ENCODE measurements around the gene FRMPD2. TPM values are rescaled to one million over a fixed set of nuclear protein-coding genes. Genes with fewer than 3 reads are reported as not detected.

FRMPD2 gene
- total and polyA plus RNA-seq, 4 donors = 0.28 TPM; not detected in 3

- H3K4me1 ChIP-seq (ENCODE audit: control insufficient read depth in 4 of 4, insufficient read depth in 4 of 4, low read length in 3 of 4) = no peaks in the 10 kb centered on the region
- 87% methylated on average over 2 of the region's 2 CpGs for WGBS
- no peaks in the 10 kb centered on the region for H3K9me3 ChIP-seq (ENCODE audit: control insufficient read depth in 4 of 4, low read length in 3 of 4)
- no peak for DNase-seq (ENCODE audit: low spot score)
- no peak overlapping the region for H3K4me3 ChIP-seq (ENCODE audit: low read depth in 1 of 3, low read length in 3 of 3)
- no peak overlapping the region for H3K9ac ChIP-seq (ENCODE audit: low read depth in 1 of 2, low read length in 2 of 2)
- H3K36me3 ChIP-seq (ENCODE audit: control insufficient read depth in 4 of 4, insufficient read depth in 3 of 4, low read depth in 1 of 4, low read length in 3 of 4) = no peaks in the 10 kb centered on the region
- H3K27ac ChIP-seq (ENCODE audit: low read depth in 1 of 2, low read length in 2 of 2) = no peak overlapping the region
- TF ChIP-seq JUND (IDR thresholded peaks at IDR 0.05) = no peak
- TF ChIP-seq, protein P1, sequence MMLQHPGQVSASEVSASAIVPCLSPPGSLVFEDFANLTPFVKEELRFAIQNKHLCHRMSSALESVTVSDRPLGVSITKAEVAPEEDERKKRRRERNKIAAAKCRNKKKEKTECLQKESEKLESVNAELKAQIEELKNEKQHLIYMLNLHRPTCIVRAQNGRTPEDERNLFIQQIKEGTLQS (IDR thresholded peaks at IDR 0.05) = no peak
- TF ChIP-seq TAF1 (conservative IDR thresholded peaks at IDR 0.05) = no peak
- TF ChIP-seq, protein P2, sequence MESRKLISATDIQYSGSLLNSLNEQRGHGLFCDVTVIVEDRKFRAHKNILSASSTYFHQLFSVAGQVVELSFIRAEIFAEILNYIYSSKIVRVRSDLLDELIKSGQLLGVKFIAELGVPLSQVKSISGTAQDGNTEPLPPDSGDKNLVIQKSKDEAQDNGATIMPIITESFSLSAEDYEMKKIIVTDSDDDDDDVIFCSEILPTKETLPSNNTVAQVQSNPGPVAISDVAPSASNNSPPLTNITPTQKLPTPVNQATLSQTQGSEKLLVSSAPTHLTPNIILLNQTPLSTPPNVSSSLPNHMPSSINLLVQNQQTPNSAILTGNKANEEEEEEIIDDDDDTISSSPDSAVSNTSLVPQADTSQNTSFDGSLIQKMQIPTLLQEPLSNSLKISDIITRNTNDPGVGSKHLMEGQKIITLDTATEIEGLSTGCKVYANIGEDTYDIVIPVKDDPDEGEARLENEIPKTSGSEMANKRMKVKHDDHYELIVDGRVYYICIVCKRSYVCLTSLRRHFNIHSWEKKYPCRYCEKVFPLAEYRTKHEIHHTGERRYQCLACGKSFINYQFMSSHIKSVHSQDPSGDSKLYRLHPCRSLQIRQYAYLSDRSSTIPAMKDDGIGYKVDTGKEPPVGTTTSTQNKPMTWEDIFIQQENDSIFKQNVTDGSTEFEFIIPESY (IDR thresholded peaks at IDR 0.05) = no peak
- no peak for TF ChIP-seq SP1 (IDR thresholded peaks at IDR 0.05)
- TF ChIP-seq FOXA1 (IDR thresholded peaks at IDR 0.05) = no peak
- no peak for TF ChIP-seq MAX (IDR thresholded peaks at IDR 0.05)
- TF ChIP-seq NR2F2 (IDR thresholded peaks at IDR 0.05) = no peak
- TF ChIP-seq YY1 (IDR thresholded peaks at IDR 0.05) = no peak
- TF ChIP-seq FOXA2 (IDR thresholded peaks at IDR 0.05) = no peak
- no peak for TF ChIP-seq RAD21 (IDR thresholded peaks at IDR 0.05)
- no peak for TF ChIP-seq CTCF (IDR thresholded peaks at IDR 0.05; ENCODE audit: low read depth, low read length, missing input control)
- TF ChIP-seq GABPA (IDR thresholded peaks at IDR 0.05 in 1 of 2, conservative IDR thresholded peaks at IDR 0.05 in 1 of 2) = no peak
- no peak for TF ChIP-seq EGR1 (IDR thresholded peaks at IDR 0.05; ENCODE audit: low read depth in 2 of 2)
- TF ChIP-seq HNF4G (IDR thresholded peaks at IDR 0.05) = no peak
- TF ChIP-seq REST (IDR thresholded peaks at IDR 0.05) = no peak
- no peak for TF ChIP-seq HNF4A (conservative IDR thresholded peaks at IDR 0.05)
- no peak for TF ChIP-seq RXRA (IDR thresholded peaks at IDR 0.05)
- no peaks in the 10 kb centered on the region for H3K27me3 ChIP-seq (ENCODE audit: control insufficient read depth in 4 of 4, insufficient read depth in 4 of 4, low read length in 3 of 4)
These were observed 26.1 kb upstream of the FRMPD2 start for GRCh38 chr10:48300556-48300955.
